Endothelial cell of umbilical vein (primary cell): ENCODE data around the gene SLC1A3. TPM values are rescaled to one million over a fixed set of nuclear protein-coding genes. Genes with fewer than 3 reads are reported as not detected.

Experiments
- BruUV-seq: library from RNA; stranded (reverse); fragments of 400-500 nt; replicated peaks from 2 replicates; lab custom pipeline; 2021; lab: Mats Ljungman, UMichigan
- CTCF ChIA-PET: fragments of 300-600, 350-600 bp; sonication (Branson Sonifier 250); formaldehyde crosslinking; loops from one replicate; lab custom pipeline; 2021; ENCODE audit warnings: antibody characterized with exemption, inconsistent platforms; lab: Charles Lee
- POLR2A ChIA-PET: fragments of 300-600, 350-600 bp; sonication (Branson Sonifier 250); formaldehyde crosslinking; loops from one replicate; lab custom pipeline; 2021; ENCODE audit warnings: antibody characterized with exemption, inconsistent platforms; lab: Charles Lee
- DNase-seq: peaks from one replicate; pipeline ENCODE4 v3.0.0-alpha.2; 2011; ENCODE audit warnings: low read depth, low spot score
- FAIRE-seq: peaks from 2 replicates; lab custom pipeline; 2011; peaks lifted over from hg19 to GRCh38; lab: Jason Lieb, UNC
- H2AFZ ChIP-seq: 2 replicates; pipeline ENCODE4 v1.6.0; 2012; ENCODE audit warnings: low read depth, low read length, control low read depth, inconsistent platforms
- H3K27ac ChIP-seq: 2 replicates; pipeline ENCODE4 v1.5.1; 2011; ENCODE audit warnings: low read depth, mild to moderate bottlenecking, control low read depth, low read length, moderate library complexity; ENCODE audit not compliant: insufficient read depth
- H3K27me3 ChIP-seq, 2 experiments: 2 replicates each; pipeline versions ENCODE4 v1.6.0 to v1.6.1; 2011; ENCODE audit warnings: low read length in 2 of 2, mixed read lengths in 1 of 2; ENCODE audit not compliant: control insufficient read depth in 2 of 2, insufficient read depth in 2 of 2
- H3K36me3 ChIP-seq, 2 experiments: 2 replicates in 1 of 2; 3 replicates in 1 of 2; pipeline ENCODE4 v1.5.1; 2011; ENCODE audit warnings: low read length in 2 of 2, mild to moderate bottlenecking in 1 of 2, moderate library complexity in 1 of 2; ENCODE audit not compliant: control insufficient read depth in 2 of 2, insufficient read depth in 2 of 2; ENCODE audit errors: extremely low read depth in 1 of 2
- H3K4me1 ChIP-seq: 3 replicates; pipeline ENCODE4 v1.5.1; 2011; ENCODE audit warnings: mild to moderate bottlenecking, low read length; ENCODE audit not compliant: control insufficient read depth, insufficient read depth; ENCODE audit errors: extremely low read depth
- H3K4me2 ChIP-seq: 2 replicates; pipeline ENCODE4 v1.6.1; 2011; ENCODE audit warnings: low read length, control low read depth, mixed read lengths; ENCODE audit not compliant: insufficient read depth
- H3K4me3 ChIP-seq, 3 experiments: fragments of 200-600 bp in 1 of 3; sonication (generic), shearing (Covaris generic) in 1 of 3; replicated peaks in 1 of 3; 2 replicates each; pipeline ENCODE4 v1.5.1; 2011 to 2016; ENCODE audit warnings: control low read depth in 3 of 3, low read length in 3 of 3, mild to moderate bottlenecking in 2 of 3, inconsistent platforms in 1 of 3, low read depth in 1 of 3, moderate library complexity in 1 of 3; ENCODE audit not compliant: insufficient read depth in 1 of 3
- H3K79me2 ChIP-seq: 2 replicates; pipeline ENCODE4 v1.6.0; 2012; ENCODE audit warnings: low read length, inconsistent platforms; ENCODE audit not compliant: control insufficient read depth, insufficient read depth
- H3K9ac ChIP-seq: replicated peaks from 2 replicates; pipeline ENCODE3; 2011; ENCODE audit warnings: low read length, control low read depth; ENCODE audit not compliant: insufficient read depth; ENCODE audit errors: extremely low read depth
- H3K9me1 ChIP-seq: replicated peaks from 3 replicates; pipeline ENCODE4 v1.6.0; 2011; ENCODE audit warnings: mild to moderate bottlenecking, low read length; ENCODE audit not compliant: control insufficient read depth, insufficient read depth; ENCODE audit errors: extremely low read depth
- H3K9me3 ChIP-seq: replicated peaks from 2 replicates; pipeline ENCODE4 v1.5.1; 2012; ENCODE audit warnings: low read length, inconsistent platforms; ENCODE audit not compliant: control insufficient read depth, insufficient read depth
- H4K20me1 ChIP-seq: replicated peaks from 2 replicates; pipeline ENCODE3; 2011; ENCODE audit warnings: mild to moderate bottlenecking, low read length; ENCODE audit not compliant: control insufficient read depth, insufficient read depth; ENCODE audit errors: extremely low read depth
- CTCF ChIP-seq, 2 donors: IDR thresholded peaks; 1 replicate in 1 of 2; 2 replicates in 1 of 2; pipeline ENCODE4 v1.5.1; 2011; ENCODE audit warnings: low read length in 2 of 2, mild to moderate bottlenecking in 2 of 2, moderate library complexity in 2 of 2, control low read depth in 1 of 2, inconsistent platforms in 1 of 2, low read depth in 1 of 2; ENCODE audit not compliant: insufficient read depth in 1 of 2; ENCODE audit errors: extremely low read depth in 1 of 2
- EZH2 ChIP-seq: IDR thresholded peaks from 2 replicates; pipeline ENCODE4 v1.6.1; 2012; ENCODE audit warnings: borderline replicate concordance, low read depth, mild to moderate bottlenecking, moderate library complexity, low read length, inconsistent platforms; ENCODE audit not compliant: severe bottlenecking
- FOS ChIP-seq: IDR thresholded peaks from 2 replicates; pipeline ENCODE4 v1.6.1; 2011; ENCODE audit warnings: mild to moderate bottlenecking, low read length, moderate library complexity, borderline replicate concordance; ENCODE audit not compliant: insufficient read depth
- GATA2 ChIP-seq: IDR thresholded peaks from 2 replicates; pipeline ENCODE4 v1.7.0; 2011; ENCODE audit warnings: low read depth, mild to moderate bottlenecking, moderate library complexity, mixed read lengths, low read length; ENCODE audit not compliant: insufficient read length, insufficient read depth
- JUN ChIP-seq: IDR thresholded peaks from 2 replicates; pipeline ENCODE4 v1.6.1; 2011; ENCODE audit warnings: borderline replicate concordance, low read depth; ENCODE audit not compliant: insufficient read length, insufficient read depth
- MYC ChIP-seq: IDR thresholded peaks from one replicate; pipeline ENCODE4 v1.6.1; 2011; ENCODE audit warnings: mild to moderate bottlenecking, low read depth, low read length
- POLR2A ChIP-seq: IDR thresholded peaks from 2 replicates; pipeline ENCODE4 v1.6.1; 2012; ENCODE audit warnings: low read depth, mild to moderate bottlenecking, control low read depth, low read length
- POLR2AphosphoS5 ChIP-seq: IDR thresholded peaks from 2 replicates; pipeline ENCODE4 v1.6.1; 2012; ENCODE audit warnings: low read depth, mild to moderate bottlenecking, control low read depth, low read length, moderate library complexity; ENCODE audit not compliant: insufficient read depth
- dilution Hi-C: fragments of 300-500 bp; cut with MboI; formaldehyde crosslinking; loops from one replicate; pipeline ENCODE4 v1.15.0; 2019; ENCODE audit warnings: low sequenced_read_pairs; ENCODE audit not compliant: extremely low pct_ligation_motif_present
- intact Hi-C: fragments of 100-400 bp; cut with micrococcal nuclease; formaldehyde crosslinking; loops from one replicate; pipeline ENCODE4 v1.10.0; 2022
- polyA plus RNA-seq, 4 experiments: library from polyadenylated mRNA; depleted of rRNA in 3 of 4; stranded (reverse) in 3 of 4; unstranded in 1 of 4; fragments of >200 nt; gene quantifications; 2 replicates each; pipeline versions ENCODE4 v1.2.1 to v1.2.3, GENCODE V29; 2011 to 2012; ENCODE audit warnings: missing spikeins in 1 of 4
- total RNA-seq: library from RNA; stranded (reverse); gene quantifications from 2 replicates; pipeline ENCODE4 v1.2.3, GENCODE V29; 2021
- TF ChIP-seq, protein P1 (sequence below): IDR thresholded peaks from 2 replicates; pipeline ENCODE4 v1.6.1; 2011; ENCODE audit not compliant: insufficient read depth, insufficient read length

The SLC1A3 gene
- total and polyA plus RNA-seq, 2 donors (not counting 3 experiments of a cell fraction or from before 2014, with no cell fraction given): 0.36 TPM; not detected in 1

- no peak overlapping the region for H3K4me3 ChIP-seq
- no peaks in the 10 kb centered on the region for H3K9me1 ChIP-seq
- dilution Hi-C loops: no loop called here
- intact Hi-C loops: no loop called here
- no peak overlapping the region for H2AFZ ChIP-seq
- no peaks in the 10 kb centered on the region for H4K20me1 ChIP-seq
- peaks cover 13 to 18% of the 10 kb centered on the region in 2 experiments for H3K27me3 ChIP-seq
- H3K4me2 ChIP-seq: no peak overlapping the region
- BruUV-seq: no TSS peak
- no peaks in the 10 kb centered on the region for H3K79me2 ChIP-seq
- no peak overlapping the region for H3K27ac ChIP-seq
- DNase-seq (no peak), FAIRE-seq (no peak)
- H3K36me3 ChIP-seq: no peaks in the 10 kb centered on the region
- ChIA-PET CTCF (no interaction called here), POLR2A (no interaction called here)
- H3K4me1 ChIP-seq: no peaks in the 10 kb centered on the region
- no peaks in the 10 kb centered on the region for H3K9me3 ChIP-seq
- H3K9ac ChIP-seq: no peak overlapping the region
- TF ChIP-seq MYC (no peak), GATA2 (no peak), POLR2A (no peak), JUN (no peak), CTCF (IDR thresholded peaks at IDR 0.05; ENCODE audit: extremely low read depth in 1 of 2, insufficient read depth in 1 of 2, low read depth in 1 of 2, low read length in 2 of 2) (no peak), FOS (no peak), POLR2AphosphoS5 (no peak), EZH2 (no peak)
- TF ChIP-seq, protein P1, sequence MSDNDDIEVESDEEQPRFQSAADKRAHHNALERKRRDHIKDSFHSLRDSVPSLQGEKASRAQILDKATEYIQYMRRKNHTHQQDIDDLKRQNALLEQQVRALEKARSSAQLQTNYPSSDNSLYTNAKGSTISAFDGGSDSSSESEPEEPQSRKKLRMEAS: no peak
These were observed 98.6 kb downstream of the SLC1A3 start for GRCh38 chr5:36705055-36705454.
